ENCODE measurements around the gene TTLL10.
"Not testable (repeated sequence)": the region's sequence is repeated elsewhere in the genome, so short reads cannot be mapped to it uniquely, and the experiment has no call there.

DNA sequence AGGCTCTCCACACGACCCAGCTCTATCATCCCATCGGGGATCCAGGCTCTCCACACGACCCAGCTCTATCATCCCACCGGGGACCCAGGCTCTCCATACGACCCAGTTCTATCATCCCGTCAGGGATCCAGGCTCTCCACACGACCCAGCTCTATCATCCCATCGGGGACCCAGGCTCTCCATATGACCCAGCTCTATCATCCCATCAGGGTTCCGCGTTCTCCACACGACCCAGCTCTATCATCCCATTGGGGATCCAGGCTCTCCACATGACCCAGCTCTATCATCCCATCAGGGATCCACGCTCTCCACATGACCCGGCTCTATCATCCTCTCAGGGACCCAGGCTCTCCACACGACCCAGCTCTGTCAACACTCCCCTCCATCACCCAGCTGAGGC, 20.5 kb upstream of the TTLL10 start:
- TF ChIP-seq CTCF (IDR thresholded peaks at IDR 0.05); RAD21 (conservative IDR thresholded peaks at IDR 0.05 in 1 of 2, IDR thresholded peaks at IDR 0.05 in 1 of 2); TP53 (CRISPR knock-in tag; IDR thresholded peaks at IDR 0.05); JUN (IDR thresholded peaks at IDR 0.05); SMC3 (IDR thresholded peaks at IDR 0.05): not testable (repeated sequence)
